Activated gamma-delta T cell treated with anti-CD3 and anti-CD28 coated beads, Interleukin-2, amount 50 U/mL, for 16 hours (primary cell): ENCODE data around the gene CSNK2A2.

ENCODE experiments used
- DNase-seq: peaks from one replicate; pipeline ENCODE4 v3.0.0-alpha.2; 2020; ENCODE audit warnings: low read depth

CSNK2A2 gene

DNA sequence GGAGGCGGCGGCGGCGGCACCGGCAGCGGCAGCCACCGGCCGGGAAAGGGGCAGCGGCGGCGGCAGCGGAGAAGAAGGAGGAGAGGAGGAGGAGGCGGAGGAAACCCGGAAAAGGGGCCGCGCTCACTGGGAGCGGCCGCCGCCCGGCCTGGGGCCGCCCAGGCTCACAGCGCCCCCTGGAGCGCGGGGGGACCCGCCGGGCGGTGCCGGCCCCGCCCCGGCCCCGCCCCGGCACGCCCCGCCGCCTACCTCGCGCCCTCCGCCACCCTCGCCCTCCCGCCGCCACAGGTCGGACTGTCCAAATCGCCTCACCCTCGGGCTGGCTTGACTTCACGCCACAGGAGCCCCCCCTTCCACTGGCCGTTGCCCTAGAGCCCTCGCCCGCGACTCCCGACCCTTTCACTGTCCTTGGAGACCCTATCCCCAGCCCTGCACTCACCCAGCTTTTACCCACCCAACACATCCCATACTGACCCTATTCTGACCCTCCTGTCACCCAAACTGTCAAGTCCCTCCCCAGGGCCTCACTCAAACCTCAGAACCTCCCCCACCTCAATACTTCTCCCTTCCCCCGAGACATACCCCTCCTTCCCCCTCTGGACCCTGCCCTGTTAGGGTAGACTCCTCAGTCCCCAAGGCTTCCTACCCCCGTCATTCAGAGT is at the start of gene CSNK2A2:
CSNK2A2 (minus strand) TSS at position 85 of the 662 bp plus-strand sequence. CDS start 370 bp downstream, outside the sequence.
- peak; percentile 52 for DNase-seq

DNA sequence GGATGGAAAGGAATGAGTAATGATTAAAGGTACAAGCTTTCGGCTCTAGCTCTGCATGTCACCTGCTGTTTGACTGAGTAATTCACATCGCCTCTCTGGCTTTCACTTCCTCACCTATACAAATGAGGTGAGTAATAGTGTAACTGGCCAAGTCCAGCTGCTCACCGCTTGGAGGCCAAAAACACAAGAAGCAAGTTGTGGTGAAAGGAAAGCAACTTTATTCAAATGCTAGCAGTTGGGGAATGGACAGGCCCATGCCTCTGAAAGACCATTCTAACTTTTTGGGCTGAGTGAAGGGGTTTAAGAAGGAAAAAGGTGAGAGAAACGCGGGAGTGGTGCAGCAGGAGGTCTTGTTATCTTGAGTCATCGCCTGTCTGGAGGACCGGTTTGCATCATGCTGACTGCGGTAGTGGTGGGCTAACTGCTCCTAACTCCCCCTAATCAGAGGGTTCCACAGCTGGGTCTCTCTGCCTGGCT is 45.7 kb upstream of the CSNK2A2 start:
- DNase-seq, result no peak

DNA sequence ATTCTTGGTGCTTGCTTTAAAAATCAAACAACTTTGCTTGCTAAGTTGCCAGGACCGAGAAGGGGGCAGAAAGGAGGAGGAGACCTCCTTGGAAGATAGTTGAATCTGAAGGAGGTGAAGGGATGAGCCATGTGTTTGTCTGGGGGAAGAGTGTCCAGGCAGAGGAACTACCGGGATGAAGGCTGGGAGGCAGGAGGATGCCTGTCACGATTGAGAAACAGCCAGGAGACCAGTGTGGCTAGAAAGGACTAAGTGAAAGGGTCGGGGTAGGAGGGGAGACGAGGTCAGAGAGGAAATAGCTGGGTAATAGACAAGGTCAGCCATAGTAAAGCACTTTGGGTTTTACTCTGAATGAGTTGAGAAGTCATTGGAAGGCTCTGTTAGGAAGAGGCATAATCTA is 38.9 kb upstream of the CSNK2A2 start:
- DNase-seq, result no peak

DNA sequence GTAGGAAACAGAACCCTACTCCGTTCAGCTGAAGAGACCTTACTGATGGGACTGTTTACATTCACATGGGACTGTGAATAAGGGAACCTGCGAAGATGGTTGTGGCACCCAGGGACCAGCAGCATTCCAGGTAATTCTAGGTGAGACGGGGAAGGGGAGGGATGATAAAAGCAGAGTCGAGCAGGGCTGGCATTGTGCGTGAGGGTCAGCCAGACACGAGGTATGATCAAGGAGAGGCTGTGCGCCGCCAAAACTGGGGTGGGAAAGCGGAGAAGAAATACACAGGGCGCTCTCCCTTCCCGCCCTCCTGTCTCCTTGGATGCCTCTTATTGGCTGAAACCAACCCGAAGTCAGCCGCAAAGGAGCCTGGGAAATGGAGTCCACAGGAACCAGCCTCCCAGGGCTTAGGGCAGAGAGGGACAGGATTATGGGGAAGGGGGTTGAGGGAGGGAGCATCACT is 38.4 kb upstream of the CSNK2A2 start:
- peak; percentile 28 for DNase-seq

DNA sequence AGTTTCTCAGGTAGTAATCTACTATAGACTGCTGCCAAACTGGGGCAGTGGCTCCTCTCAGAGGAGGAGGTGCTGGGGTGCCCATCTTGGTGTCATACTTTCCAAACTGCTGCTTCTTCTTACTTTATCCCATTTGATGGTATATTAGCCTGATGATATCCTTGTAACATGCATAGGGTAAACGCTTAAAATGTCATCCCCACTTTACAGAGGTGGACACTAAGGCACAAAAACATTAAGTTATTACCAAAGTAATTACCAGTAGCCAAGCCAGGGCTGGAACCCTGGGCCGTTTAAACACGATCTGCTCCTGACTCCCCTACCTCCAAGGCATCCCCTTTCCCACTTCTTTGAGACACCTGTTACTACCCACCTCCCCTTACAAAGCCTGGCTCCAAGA is 37.8 kb upstream of the CSNK2A2 start:
- DNase-seq, result no peak

DNA sequence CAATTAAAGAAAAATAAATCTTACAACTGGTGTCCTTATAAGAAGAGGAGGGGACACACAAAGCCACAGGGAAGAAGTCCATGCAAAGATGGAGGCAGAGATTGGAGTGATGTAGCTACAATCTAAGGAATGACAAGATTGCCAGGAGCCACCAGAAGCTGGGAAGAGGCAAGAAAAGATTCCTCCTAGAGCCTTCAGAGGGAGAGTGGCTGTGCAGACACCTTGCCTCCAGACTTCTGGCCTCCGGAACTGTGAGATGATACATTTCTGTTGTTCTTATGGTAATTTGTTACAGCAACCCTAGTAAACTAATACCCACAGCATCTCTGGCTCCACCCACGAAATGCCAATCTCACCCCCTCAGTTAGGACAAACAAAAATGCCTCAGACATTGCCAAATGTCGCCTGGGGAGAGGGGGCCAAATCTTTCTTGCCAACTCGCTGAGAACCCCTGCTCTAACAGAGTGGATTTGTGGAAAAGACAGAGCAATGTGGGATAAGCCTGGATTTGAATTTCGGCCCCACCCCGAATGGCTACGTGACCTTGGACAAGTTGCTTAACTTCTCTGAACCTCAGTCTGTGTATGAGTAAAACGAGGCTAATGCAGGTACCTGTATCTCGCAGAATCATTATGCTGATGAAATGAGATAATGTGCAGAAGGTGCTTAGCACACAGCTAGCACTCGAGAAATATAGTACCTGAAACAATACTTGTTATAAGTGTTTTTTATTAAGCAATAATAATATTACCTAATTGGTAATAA is 37.1 kb upstream of the CSNK2A2 start:
- DNase-seq, result no peak

DNA sequence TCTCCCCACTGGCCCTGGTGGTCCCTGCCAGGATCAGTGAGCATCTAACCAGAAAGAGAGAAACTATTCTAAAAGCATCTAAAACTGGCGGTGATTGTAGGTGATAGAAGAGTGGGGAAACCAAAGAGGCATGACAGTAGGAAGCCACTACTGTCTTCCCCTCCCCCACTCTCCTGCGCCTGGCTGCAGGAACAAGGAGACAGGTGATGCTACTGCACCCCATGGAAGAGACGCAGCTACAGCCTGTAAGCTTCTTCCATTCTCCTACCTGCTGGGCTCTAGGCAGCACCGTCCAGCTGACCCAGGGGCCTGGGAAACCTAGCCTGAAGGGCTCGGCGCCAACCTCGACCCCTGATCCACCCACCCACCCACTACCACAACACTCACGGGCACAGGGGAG is 32.4 kb upstream of the CSNK2A2 start:
- DNase-seq, result no peak

DNA sequence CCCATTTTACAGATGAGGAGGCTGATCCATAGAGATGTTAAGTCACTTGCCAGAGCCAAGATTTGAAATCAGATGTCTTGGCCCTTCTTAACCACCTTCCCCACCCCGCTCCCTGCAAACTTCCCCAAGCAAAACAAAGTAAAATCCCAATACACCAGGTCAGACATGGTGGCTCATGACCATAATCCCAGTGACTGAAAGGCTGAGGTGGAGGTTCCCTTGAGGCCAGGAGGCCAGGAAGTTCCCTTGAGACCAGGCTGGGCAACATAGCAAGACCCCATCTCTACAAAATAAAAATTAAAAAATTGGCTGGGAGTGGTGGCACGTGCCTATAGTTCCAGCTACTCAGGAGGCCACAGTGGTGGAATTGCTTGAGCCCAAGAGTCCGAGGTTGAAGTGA is 28.9 kb upstream of the CSNK2A2 start:
- no peak for DNase-seq

DNA sequence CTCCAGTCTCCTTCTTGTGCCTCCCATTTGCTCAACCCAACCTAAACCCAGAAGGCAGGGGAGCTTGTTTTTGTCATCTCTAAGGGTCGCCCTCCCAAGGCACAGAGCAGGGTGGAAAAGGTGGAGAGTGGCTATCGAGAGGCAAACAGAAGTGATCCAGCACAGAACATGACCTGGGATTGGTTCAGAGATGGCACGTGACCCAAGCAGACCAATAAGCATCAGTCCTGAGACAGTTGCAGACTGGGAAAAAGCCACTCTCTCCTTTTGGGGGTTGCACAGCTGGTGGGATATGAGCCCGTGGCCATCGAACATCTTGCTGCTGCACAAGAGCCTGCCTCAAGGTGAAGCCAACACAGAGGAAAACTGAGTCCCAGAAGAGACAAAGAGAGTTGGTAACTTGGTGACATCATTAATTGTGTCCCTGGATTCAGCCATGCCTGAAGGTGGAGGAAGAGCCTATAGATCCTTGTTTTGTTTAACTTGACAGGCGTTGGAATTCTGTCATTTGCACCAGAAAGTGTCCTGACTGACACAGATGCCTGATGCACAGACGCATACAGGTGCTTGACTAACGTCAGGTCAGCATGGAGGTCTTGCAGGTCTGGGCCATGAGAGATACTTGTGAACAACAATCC is 28.2 kb upstream of the CSNK2A2 start:
- no peak for DNase-seq

DNA sequence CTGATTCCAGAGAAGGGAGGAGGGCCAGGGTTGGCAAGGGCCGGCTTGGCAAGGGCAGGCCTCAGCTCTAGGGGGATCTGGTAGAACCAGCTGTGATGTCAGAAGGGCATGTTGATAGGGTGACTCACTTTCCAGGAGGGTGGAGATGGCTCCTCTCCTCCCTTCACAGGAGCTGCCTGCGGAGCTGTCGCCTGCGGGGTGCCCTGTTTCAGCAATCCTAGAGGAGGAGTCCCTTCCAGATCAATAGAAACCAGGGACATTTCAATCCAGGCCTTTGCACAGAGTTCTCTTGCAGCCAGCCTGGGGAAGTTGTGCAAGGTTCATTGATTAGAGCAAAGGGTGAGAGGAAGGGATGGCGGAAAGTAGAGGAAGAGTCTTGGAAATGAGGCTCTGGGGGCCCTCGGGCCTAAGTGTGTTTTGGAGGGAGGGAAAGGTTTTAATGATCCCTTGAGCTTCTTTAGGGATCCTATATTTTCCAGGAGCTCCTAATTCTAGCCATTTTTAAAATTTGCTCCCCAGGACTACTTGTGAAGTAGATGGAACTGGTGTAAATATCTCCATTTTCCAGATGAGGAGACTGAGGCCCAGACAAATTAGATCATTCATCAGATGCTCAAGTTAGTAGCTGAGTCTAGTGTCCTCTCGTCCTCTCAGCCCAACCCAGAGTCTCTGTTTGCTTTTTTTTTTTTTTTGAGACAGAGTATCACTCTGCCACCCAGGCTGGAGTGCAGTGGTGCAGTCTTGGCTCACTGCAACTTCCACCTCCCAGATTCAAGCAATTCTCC is 24.8 kb upstream of the CSNK2A2 start:
- DNase-seq, result no peak

DNA sequence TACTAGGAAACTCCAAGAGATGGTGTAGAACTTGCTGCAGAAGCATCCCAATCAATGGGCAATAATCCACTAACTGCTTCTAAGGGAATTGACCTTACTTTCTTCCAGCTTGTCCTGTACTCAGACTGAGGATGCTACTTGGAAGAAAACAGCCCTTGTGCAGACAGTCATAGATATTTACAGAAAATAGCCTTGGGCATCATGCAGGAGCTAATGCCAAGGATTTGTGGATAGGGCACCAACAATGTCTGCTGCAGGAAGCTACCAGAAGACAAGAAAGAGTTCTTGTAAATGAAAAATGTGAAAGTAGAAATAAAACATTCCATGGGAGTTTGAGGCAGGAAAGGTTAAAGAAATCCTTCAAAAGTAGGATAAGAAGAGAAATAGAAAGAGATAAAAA is 21.5 kb upstream of the CSNK2A2 start:
- no peak for DNase-seq

DNA sequence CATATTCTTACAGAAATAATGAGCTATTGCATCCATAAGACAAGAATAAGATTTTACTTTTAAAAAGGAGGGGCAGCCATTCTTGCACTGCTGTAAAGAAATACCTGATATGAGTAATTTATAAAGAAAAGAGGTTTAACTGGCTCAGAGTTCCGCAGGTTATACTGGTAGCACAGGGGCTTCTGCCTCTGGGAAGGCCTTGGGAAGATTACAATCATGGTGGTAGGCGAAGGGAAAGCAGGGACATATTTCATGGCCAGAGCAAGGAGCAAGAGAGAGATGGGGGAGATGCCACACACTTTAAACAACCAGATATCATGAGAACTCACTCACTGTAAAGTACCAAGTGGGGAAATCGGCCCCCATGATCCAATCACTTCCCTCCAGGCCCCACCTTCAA is 20.9 kb upstream of the CSNK2A2 start:
- DNase-seq, result no peak

DNA sequence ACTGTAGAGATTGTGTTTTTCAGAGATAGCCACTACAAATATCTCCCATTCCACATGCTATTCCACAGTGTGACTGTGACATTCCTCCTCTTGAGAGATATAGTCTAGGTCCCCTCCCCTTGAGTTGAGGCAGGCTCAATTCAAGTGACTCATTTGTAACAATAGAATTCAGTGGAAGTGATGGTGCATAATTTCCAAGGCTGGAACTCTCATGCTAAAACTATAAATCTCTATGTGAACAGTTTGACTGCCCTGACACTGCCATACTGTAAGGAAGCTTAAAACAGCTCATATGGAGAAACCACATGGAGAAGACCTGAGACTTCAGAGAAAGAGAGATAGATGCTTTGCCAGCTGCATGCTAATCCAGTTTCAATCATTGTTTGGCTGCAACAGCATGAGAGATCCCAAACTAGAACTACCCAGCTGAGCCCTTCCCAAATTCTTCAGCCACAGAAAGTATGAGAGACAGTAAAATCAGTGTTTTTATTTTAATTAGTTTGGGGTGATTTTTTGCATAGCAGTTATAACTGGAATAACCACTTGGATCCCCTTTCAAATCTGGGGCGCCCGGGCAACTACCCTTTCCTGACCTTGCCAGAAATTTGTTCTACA is 19.5 kb upstream of the CSNK2A2 start:
- no peak for DNase-seq

DNA sequence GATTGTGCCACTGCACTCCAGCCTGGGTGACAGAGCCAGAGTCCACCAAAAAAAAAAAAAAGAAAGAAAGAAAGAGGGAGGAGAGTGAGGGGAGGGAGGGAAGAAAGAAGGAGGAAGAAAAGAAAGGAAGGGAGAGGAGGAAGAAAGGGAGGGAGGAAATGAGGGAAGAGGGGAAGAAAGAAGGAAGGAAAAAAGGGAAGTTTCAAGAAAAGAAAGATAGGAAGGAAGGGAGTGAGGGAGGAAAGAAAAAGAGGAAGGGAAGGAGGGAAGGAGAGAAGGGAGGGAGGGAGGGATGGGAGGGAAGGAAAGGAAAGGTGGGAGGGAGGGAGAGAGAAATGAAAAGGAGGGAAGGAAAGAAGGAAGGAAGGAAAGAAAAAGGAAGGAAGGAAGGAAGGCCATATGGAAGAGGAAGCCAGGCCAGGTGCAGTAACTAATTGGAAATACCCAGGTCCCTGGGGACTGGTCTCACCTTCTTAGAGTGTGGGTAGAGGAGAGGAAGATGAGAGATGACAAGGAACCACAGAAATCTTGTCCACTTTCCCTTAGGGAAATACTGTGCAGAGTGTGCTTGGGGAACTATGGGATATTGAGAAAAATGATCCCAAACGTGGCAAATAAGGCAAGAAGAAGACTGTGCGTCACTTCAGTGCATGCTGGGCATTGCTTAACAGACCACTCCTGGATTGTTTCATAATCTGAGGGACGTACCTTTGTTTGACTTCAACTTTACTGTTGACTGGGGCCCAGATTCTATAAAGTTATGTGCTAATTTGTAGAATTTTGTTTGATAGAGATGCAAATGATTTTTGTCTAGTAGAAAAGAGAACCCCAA is 15.1 kb upstream of the CSNK2A2 start:
- DNase-seq, result no peak

DNA sequence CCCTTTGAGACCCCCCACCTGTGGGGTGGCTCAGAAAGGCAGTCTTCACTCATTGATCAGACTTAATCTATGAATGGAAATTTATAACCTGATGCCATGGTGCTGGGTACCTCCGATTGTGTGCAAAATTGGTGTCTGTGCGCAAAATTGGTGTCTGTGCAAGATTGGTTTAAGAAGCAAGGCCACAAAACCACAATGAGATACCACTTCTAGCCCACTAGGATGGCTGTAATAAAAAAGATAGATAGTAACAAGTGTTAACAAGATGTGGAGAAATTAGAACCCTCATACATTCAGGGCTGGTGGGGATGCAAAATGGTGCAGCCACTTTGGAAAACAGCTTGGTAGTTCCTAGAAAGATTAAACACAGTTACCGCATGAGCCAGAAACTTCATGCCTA is 13.9 kb upstream of the CSNK2A2 start:
- DNase-seq, result no peak

DNA sequence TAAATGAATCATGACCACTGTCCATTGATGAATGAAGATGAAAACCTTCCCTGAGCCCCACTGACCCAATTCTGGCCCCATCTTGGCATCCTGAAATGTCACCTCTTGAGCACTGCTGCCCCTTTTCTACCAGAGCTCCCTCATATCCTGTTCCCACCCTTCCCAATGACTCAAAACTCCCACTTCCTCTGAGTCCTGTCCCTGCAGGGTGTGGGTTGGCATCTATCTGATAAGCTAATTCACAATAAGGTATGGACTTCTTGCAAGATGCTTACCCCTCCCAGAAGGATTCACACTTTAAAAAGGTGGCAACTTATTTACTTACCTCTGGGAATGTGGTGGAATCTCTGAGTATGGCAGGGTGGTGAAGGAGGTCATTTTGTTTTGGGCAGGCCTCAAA is 13.3 kb upstream of the CSNK2A2 start:
- no peak for DNase-seq

DNA sequence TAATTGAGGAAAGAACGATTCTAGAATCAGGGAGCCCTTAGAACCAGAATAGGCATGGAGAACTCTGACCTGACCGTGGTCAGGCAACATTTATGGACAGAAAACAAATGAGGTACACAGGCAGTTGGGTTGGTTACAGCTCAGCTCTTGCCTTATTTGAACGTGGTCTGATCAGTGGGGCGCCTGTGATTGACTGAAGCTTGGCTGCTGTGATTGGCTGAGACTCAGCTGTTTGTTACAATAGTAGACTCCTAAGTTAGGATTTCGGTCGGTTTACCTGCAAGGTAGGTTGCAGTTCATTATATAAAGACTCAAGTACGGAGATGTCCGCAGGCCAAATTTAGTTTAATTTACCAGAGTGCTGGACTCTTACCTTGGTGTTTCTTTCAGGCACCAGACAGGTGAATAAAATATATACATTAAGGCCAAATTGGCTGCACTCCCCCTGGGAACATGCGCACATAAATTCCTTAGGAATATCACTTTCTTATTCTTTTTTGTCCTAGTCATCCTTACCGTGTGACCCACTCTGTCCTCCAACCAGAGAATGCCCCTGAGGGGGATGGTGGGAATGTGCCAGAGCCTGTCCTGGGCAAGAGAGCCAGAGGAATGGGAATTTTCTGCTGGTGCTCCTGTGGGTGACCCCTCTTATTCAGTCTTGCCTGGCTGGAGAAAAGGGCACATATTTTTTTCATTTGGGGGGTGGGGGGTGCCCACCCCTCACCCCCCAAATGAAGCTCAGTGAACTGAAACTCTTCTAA is 7.5 kb upstream of the CSNK2A2 start:
- DNase-seq, result no peak

DNA sequence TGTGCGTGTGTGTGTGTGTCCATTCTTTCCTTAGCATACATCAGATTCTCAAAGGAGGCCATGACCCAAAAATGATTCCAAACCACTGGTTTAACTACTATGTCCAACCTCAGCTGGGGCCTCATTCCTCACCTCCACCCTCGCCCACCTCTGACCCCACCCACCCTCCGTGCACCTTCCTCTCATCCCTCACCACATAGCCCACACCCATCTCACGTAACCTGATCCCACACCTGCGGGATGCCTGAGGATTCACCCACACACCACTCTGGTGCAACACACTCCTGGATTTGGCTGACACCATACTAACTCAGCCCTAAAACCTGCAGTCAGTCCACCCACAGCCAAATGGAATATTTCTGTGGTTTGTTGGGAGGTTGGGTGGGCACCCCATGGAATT is 3.3 kb upstream of the CSNK2A2 start:
- DNase-seq, result no peak

DNA sequence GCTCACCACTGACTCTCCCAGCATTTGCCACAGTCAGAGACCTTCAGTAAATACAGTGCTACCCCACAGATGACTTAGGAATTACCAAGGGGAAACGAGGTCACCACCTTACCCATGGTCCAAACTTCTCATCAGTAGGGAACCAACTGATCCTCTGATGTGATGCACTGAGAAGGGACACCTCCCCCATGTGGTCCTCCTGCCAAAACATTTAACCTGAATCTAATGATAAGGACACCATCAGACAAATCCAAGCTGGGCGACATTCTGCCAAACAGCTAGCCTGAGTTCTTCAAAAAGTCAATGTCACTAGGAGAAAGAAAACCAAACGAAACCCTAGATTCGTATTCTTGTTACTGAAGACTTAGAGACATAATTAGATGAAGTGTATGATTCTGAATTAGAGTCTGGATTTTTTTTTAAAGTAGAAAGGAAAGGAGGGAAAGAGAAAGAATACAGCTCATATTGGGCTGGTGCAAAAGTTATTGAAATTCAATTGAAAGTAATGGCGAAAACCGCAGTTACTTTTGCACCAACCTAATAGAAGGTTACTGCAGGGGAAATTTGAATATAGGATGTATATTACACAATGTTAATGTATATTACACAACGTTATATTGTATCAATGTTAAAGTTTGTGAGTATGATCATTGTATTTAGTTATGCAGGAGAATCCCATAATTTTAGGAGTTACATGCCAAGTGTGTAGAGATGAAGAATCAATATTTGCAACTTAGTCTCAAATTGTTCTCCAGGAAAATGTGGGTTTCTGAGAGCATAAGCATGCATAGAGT is 2.3 kb upstream of the CSNK2A2 start:
- no peak for DNase-seq
